Activated T-cell treated with anti-CD3 and anti-CD28 coated beads, Interleukin-2, amount 50 U/mL, for 24 hours (primary cell): ENCODE results near the gene CD59.
"Not testable (repeated sequence)": the region's sequence is repeated elsewhere in the genome, so short reads cannot be mapped to it uniquely, and the experiment has no call there.

ENCODE experiments used
- DNase-seq: peaks from one replicate; pipeline ENCODE4 v3.0.0-alpha.2; 2020
- H3K27ac Mint-ChIP-seq: 2 replicates; pipeline ENCODE4 v1.8.0; 2020; ENCODE audit warnings: mild to moderate bottlenecking, mixed read lengths
- H3K27me3 Mint-ChIP-seq: 2 replicates; pipeline ENCODE4 v1.8.0; 2020; ENCODE audit warnings: mixed read lengths
- H3K36me3 Mint-ChIP-seq: 2 replicates; pipeline ENCODE4 v1.8.0; 2020; ENCODE audit warnings: low read depth, mixed read lengths
- H3K4me1 Mint-ChIP-seq: 2 replicates; pipeline ENCODE4 v1.8.0; 2020; ENCODE audit warnings: low read depth, mixed read lengths
- H3K4me3 Mint-ChIP-seq: 2 replicates; pipeline ENCODE4 v1.8.0; 2020; ENCODE audit warnings: mild to moderate bottlenecking, moderate library complexity, mixed read lengths
- H3K9me3 Mint-ChIP-seq: 2 replicates; pipeline ENCODE4 v1.8.0; 2020; ENCODE audit warnings: mixed read lengths

The CD59 gene

GRCh38 chr11:33687733-33688479 lies 48.3 kb downstream of the CD59 start:
- H3K9me3 Mint-ChIP-seq = peaks cover 3% of the 10 kb centered on the region
- no peak overlapping the region for H3K4me3 Mint-ChIP-seq
- H3K27me3 Mint-ChIP-seq = peaks cover 35% of the 10 kb centered on the region
- peaks cover 22% of the 10 kb centered on the region for H3K4me1 Mint-ChIP-seq
- no peak overlapping the region for H3K27ac Mint-ChIP-seq
- no peak for DNase-seq
- H3K36me3 Mint-ChIP-seq = no peaks in the 10 kb centered on the region

DNA sequence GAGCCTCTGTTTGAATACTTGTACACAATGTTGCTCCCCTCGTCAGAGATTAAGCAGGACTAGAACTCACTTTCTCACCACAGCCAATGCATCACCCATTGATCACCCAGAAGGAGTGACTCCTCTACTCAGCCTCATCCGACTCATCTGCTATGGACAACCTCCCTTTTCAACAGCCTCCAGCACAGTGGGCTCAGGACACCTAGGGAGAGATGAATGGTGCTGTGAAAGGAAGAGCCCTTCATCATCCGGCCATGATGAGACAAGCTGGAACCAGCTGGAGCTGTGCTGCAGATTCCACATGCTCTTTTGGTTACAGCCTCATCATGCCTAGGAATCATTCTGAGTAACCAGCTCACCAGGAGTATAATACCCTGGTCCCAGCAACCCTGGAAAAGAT lies 51.1 kb downstream of the CD59 start:
- Mint-ChIP-seq H3K9me3 (peaks cover 3% of the 10 kb centered on the region), H3K4me1 (peaks cover 13% of the 10 kb centered on the region), H3K36me3 (no peaks in the 10 kb centered on the region), H3K27me3 (peaks cover 63% of the 10 kb centered on the region), H3K27ac (no peak overlapping the region), H3K4me3 (no peak overlapping the region)
- DNase-seq = no peak

DNA sequence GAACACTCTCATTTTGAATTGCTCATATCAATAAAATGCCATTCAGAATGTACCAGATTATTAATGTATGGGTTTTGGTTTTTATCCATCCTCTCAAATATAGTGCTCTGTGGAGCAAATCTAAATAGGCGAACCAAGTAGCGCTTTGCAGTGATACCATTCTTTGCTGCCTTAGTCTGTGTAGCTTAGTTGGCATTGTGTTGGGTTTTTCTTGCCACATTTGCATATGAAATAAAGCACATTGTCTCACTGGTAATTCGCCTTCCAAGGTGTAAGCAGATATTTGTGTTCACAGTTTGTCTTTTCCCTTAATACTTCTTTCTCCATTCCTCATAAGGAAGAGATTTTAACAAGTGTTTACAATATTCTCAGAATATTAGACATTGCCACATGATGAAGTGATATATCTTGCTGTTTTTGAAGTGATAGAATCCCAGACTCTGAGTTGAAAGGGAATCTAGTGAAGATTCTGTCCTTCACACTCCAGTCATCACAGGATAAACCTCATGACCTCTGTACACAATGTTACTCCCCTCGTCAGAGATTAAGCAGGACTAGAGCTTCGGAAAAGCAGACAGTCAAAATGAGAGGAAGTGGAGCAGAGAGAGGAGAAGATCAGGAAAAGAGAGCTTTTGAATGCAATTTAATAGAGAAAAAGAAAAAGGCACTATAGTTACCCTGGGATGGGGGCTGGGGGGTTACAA lies 52.1 kb downstream of the CD59 start:
- Mint-ChIP-seq H3K9me3 (peaks cover 3% of the 10 kb centered on the region), H3K36me3 (no peaks in the 10 kb centered on the region), H3K4me3 (no peak overlapping the region), H3K27ac (no peak overlapping the region), H3K27me3 (peaks cover 70% of the 10 kb centered on the region), H3K4me1 (peaks cover 5% of the 10 kb centered on the region)
- no peak for DNase-seq

- H3K4me1 Mint-ChIP-seq = peaks cover 3% of the 10 kb centered on the region
- DNase-seq = no peak
- peaks cover 84% of the 10 kb centered on the region for H3K27me3 Mint-ChIP-seq
Observed at GRCh38 chr11:33682446-33682845, 53.8 kb downstream of the CD59 start.

DNA sequence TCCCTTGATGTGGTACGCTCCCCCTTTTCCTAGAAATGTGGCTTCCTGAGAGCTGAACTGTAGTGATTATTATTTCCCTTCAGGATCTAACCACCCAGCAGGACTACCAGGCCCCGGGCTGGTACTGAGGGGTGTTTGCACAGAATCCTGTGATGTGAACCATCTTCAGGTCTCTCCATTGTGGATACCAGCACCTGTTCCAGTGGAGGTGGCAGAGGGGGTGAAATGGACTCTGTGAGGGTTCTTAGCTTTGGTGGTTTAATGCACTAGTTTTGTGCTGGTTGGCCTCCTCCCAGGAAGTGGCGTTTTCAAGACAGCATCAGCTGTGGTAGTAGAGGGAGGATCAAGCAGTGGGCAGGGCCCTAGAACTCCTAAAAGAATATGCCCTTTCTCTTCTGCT lies 54.2 kb downstream of the CD59 start:
- Mint-ChIP-seq H3K4me1 (no peaks in the 10 kb centered on the region), H3K36me3 (no peaks in the 10 kb centered on the region), H3K9me3 (no peaks in the 10 kb centered on the region), H3K27me3 (peaks cover 88% of the 10 kb centered on the region), H3K4me3 (no peak overlapping the region), H3K27ac (no peak overlapping the region)
- DNase-seq = no peak

More at GRCh38 chr11:33682446-33682845, 53.8 kb downstream of the CD59 start:
- Mint-ChIP-seq H3K27ac (no peak overlapping the region), H3K4me3 (no peak overlapping the region), H3K36me3 (no peaks in the 10 kb centered on the region), H3K9me3 (peaks cover 3% of the 10 kb centered on the region)

DNA sequence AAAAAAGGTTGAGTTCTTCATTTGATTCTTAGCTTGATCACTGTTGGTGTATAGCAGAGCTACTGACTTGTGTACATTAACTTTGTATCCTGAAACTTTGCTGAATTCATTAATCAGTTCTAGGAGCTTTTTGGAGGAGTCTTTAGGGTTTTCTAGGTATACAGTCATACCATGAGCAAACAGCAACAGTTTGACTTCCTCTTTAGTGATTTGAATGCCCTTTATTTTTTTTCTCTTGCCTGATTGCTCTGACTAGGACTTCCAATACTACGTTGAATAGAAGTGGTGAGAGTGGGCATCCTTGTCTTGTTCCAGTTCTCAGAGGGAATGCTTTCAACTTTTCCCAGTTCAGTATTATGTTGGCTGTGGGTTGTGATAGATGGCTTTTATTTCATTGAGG lies 57.6 kb downstream of the CD59 start:
- H3K27ac Mint-ChIP-seq, H3K9me3 Mint-ChIP-seq, DNase-seq, H3K4me1 Mint-ChIP-seq, H3K4me3 Mint-ChIP-seq, H3K36me3 Mint-ChIP-seq: not testable (repeated sequence)
- H3K27me3 Mint-ChIP-seq = peaks cover 69% of the 10 kb centered on the region

- no peaks in the 10 kb centered on the region for H3K36me3 Mint-ChIP-seq
- peaks cover 39% of the 10 kb centered on the region for H3K27me3 Mint-ChIP-seq
- DNase-seq = no peak
- peaks cover 13% of the 10 kb centered on the region for H3K4me1 Mint-ChIP-seq
- H3K27ac Mint-ChIP-seq = no peak overlapping the region
- no peak overlapping the region for H3K4me3 Mint-ChIP-seq
- H3K9me3 Mint-ChIP-seq = no peaks in the 10 kb centered on the region
Observed at GRCh38 chr11:33674035-33674814, 62.0 kb downstream of the CD59 start.

DNA sequence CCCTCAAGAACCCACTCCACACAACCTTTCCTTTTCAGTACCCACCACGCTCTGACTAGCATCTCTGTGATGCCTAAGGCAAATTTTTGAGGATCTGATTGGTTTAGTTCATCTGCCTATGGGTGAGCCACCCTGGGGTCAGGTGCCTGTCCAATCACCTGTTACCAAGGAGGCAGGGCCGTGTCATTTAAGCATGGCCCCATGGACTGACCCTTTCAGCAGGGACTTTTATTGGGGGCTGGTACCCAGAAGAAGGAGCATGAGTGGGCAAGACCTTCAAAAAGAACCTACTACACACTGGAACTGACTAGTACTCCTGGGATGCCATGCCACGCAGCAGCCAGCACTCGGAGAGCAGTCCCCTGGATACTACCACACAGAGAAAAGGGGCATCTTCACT lies 64.0 kb downstream of the CD59 start:
- H3K27ac Mint-ChIP-seq = no peak overlapping the region
- H3K36me3 Mint-ChIP-seq = no peaks in the 10 kb centered on the region
- peaks cover 13% of the 10 kb centered on the region for H3K4me1 Mint-ChIP-seq
- no peak overlapping the region for H3K4me3 Mint-ChIP-seq
- no peaks in the 10 kb centered on the region for H3K9me3 Mint-ChIP-seq
- DNase-seq = no peak
- H3K27me3 Mint-ChIP-seq = peaks cover 23% of the 10 kb centered on the region

GRCh38 chr11:33670250-33671011 lies 65.8 kb downstream of the CD59 start:
- H3K4me1 Mint-ChIP-seq = peaks cover 13% of the 10 kb centered on the region
- no peaks in the 10 kb centered on the region for H3K9me3 Mint-ChIP-seq
- peaks cover 19% of the 10 kb centered on the region for H3K27me3 Mint-ChIP-seq
- H3K27ac Mint-ChIP-seq = peak overlapping the region; percentile 60
- H3K4me3 Mint-ChIP-seq = no peak overlapping the region
- no peak for DNase-seq
- H3K36me3 Mint-ChIP-seq = no peaks in the 10 kb centered on the region

DNA sequence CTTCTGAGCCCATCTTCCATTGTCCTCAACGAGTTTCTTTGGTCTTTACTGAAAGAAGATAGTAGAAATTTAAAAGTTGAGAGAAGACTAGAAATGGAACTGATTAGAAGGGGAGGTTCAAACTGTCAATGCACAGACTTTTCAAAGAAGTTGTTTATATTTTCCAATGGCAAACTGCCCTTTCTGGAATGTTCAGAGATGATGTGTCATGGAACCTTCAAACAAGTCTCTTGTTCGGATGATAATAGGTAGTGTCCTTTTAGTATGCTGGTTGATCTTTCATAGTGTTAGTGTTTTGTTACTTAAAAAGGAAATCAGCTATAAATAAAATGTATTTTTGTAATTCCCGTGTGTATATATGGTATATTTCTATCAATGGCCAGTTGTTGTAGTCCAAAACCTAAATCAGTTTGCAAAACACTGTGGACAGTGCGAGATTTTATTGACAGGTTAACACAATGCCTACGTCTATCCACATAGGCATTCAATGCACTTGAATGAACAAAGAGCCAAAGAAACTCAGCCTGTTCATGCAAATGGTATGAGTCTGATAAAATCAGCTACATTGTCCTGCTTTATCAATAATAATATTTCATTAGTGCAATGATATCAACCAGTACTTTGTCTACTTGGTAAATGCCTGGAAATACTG lies 66.5 kb downstream of the CD59 start:
- Mint-ChIP-seq H3K27ac (no peak overlapping the region), H3K9me3 (no peaks in the 10 kb centered on the region), H3K36me3 (no peaks in the 10 kb centered on the region), H3K4me3 (no peak overlapping the region), H3K4me1 (peaks cover 13% of the 10 kb centered on the region), H3K27me3 (peaks cover 19% of the 10 kb centered on the region)
- DNase-seq = no peak

GRCh38 chr11:33668951-33669596 lies 67.1 kb downstream of the CD59 start:
- Mint-ChIP-seq H3K4me1 (peaks cover 13% of the 10 kb centered on the region), H3K27ac (no peak overlapping the region), H3K27me3 (peaks cover 23% of the 10 kb centered on the region), H3K36me3 (no peaks in the 10 kb centered on the region), H3K4me3 (no peak overlapping the region), H3K9me3 (no peaks in the 10 kb centered on the region)
- DNase-seq = no peak

DNA sequence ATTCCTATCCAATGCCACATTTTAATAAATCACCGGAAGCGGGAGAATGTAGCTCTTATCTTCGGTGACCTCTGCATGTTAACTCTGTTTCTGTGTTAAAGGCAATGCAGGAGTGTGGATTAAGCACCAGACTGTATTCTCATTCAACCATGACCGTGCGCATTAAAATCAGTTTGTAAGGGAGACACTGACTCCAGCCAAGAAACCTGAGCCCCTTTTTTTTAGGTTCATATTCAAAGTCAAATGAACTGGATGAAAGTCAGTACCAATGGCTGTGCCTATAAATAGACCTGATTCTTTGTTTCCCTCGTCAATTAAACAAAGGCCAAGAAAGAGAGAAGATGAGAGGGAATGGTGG lies 67.8 kb downstream of the CD59 start:
- DNase-seq = no peak
- H3K4me1 Mint-ChIP-seq = peaks cover 13% of the 10 kb centered on the region
- H3K27ac Mint-ChIP-seq = no peak overlapping the region
- H3K9me3 Mint-ChIP-seq = no peaks in the 10 kb centered on the region
- H3K36me3 Mint-ChIP-seq = no peaks in the 10 kb centered on the region
- no peak overlapping the region for H3K4me3 Mint-ChIP-seq
- peaks cover 24% of the 10 kb centered on the region for H3K27me3 Mint-ChIP-seq

GRCh38 chr11:33667819-33668467 lies 68.3 kb downstream of the CD59 start:
- H3K9me3 Mint-ChIP-seq = no peaks in the 10 kb centered on the region
- H3K4me1 Mint-ChIP-seq = peaks cover 13% of the 10 kb centered on the region
- no peak for DNase-seq
- H3K4me3 Mint-ChIP-seq = no peak overlapping the region
- H3K27ac Mint-ChIP-seq = no peak overlapping the region
- peaks cover 21% of the 10 kb centered on the region for H3K27me3 Mint-ChIP-seq
- no peaks in the 10 kb centered on the region for H3K36me3 Mint-ChIP-seq
